ENCODE measurements around the gene MACF1.
"Not testable (repeated sequence)": the region's sequence is repeated elsewhere in the genome, so short reads cannot be mapped to it uniquely, and the experiment has no call there.

The MACF1 gene

DNA sequence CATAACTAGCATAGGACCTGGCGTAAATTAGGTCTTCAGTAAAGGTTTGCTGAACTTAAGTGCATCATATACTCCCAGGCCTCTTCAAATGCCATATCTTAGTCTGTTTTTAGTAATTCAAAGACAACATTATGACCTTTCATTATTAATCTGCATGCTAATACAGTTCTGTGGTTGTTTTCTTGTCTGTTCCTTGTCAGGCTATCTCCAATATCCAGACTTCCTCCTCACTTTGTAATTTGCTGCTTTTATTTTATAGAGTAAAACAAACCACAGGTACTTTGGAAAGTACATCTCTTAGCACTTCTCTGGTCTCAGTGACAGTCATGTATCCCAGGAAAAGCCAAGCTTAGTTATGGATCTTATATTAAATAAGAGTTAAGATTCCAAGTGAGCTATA lies 221.9 kb downstream of the MACF1 start:
- DNase-seq = no peak

DNA sequence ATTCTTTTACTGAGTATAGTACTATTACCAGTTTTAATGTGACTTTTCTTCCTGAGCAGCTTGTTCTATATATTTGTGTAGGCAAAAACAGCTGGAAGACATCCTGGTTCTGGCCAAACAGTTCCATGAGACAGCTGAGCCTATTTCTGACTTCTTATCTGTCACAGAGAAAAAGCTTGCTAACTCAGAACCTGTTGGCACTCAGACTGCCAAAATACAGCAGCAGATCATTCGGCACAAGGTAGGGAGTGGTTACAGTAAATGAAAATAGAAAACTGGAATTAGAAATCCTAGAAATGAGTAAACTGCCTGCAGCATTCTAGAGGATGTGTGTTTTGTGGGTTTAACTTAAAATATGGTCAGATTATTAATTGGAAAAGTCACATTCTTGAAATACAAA lies 222.9 kb downstream of the MACF1 start:
- DNase-seq = no peak

DNA sequence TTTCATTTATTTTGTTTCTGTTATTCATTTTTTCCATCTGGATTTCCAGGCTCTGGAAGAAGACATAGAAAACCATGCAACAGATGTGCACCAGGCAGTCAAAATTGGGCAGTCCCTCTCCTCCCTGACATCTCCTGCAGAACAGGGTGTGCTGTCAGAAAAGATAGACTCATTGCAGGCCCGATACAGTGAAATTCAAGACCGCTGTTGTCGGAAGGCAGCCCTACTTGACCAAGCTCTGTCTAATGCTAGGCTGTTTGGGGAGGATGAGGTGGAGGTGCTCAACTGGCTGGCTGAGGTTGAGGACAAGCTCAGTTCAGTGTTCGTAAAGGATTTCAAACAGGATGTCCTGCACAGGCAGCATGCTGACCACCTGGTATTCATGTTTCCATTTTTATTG lies 223.4 kb downstream of the MACF1 start:
- DNase-seq = no peak

DNA sequence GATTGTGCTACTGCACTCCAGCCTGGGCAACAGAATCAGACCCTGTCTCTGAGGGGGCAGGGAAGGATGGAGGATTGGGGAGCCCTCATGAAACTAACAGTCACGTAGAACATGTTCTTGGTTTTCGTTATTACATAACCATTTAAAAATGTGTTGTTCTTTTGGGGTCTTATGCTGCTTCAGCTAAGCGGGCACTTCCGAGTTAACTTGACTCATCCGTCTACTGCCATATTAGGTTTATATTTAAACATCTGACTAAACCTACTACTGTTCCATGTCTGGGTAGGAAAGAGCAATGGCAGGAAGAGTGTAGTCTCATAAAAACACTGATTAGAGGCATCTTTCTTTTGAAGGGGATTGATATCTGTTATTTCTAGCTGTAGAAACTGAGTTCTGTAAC lies 227.4 kb downstream of the MACF1 start:
- no peak for DNase-seq

DNA sequence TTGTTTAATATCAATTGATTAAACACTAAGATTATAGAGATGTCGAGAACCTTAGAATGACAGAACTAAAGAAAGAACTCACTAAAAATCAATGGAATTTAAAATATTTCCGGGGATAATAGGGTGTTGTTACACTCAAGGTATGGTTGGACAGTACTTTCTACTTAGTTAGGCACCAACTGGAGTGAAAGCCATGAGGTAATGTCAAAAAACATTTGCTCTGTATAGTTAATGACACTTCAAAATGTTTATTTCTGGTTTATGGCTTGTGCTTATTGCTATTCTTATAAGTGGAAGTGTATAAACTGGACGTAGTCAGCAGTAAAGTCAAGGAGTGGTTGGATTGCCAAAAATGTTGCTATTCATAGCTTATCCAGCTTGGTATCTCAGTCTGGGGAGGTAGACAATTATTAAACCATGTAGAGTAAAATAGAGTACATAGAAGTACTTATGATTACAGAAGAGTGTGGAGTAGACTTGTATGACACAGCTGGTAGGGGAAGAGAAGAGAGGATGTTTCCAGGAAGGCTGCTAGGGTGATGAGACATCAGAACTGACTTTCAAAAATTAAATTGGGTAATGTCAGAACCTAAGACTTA lies 230.4 kb downstream of the MACF1 start:
- no peak for DNase-seq

DNA sequence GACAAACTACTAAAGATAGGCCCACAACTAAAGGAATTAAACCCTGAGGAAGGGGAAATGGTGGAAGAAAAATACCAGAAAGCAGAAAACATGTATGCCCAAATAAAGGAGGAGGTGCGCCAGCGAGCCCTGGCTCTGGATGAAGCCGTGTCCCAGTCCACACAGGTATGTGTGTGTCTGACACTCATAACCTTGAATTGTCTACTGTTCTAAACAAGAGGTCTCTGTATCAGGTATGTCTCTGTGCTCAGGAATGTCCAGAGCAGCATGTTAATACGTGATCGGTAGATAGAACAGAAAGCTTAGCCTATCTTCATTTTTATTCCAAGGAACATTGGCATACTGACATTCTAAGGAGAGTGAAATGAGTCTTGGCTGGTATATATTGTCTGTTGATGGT lies 231.1 kb downstream of the MACF1 start:
- DNase-seq = no peak

DNA sequence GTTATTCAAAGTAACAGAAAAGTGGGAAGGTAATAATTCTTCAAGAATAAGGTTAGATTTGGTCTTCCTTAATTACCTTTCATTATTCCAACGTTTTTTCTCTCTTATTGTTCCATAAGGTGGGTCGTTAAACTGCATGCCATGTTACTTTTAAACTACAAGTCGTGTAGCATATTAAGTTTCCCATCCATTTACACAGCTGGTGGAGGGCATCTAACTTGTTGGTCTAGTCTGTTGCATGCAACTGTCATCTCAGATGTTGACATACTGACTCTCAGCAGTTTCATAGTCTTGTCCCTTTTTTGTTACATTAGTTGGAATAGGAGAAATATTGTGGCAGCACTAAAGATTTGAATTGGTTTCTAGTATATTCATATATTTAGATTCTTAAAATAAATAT lies 232.3 kb downstream of the MACF1 start:
- DNase-seq = no peak

DNA sequence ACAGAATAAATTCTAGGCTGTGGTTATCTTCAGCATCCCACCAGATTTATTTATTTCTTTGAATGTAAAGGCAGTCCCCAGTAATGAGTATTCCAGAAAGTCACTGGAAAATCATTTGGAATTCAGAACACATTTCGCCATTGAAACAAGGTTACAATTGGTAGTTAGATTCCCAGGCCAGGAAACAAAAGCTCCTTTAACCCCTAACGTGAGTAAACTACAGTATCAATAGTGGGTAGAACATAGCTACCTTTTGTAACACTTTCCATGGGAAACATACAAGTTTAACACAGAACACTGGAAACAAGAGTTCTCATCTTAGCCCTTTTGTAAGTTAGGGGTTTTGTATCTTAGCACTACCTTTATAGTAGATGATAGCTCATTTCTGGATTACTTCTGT lies 233.5 kb downstream of the MACF1 start:
- DNase-seq = no peak

DNA sequence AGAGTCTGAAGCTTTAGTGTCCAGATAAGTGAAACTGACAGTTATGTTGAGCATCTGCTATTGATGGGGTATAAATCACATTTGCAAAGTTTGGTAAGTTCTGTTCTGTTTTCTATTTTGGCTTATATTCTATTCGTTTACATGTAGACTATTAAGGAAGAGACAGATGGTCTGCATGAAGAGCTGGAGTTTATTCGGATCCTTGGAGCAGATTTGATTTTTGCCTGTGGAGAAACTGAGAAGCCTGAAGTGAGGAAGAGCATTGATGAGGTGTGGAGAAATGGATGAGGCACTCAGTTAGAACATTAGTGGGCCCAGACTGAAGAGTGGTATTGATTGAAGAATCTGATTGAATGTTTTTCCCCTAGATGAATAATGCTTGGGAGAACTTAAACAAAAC lies 236.4 kb downstream of the MACF1 start:
- DNase-seq = no peak

DNA sequence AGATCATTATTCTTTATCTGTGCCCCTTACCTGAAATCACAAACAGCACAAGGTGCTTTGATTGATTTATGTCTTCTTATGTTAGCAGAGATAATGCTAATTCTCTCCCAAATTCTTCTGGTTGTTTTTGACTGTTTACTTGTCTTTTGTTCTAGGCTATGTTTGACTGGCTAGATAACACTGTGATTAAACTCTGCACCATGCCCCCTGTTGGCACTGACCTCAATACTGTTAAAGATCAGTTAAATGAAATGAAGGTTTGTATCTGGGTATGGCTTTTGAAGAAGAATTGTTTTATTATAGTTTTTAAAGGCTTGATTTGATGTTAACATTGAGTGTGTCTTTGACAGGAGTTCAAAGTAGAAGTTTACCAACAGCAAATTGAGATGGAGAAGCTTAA lies 237.3 kb downstream of the MACF1 start:
- no peak for DNase-seq

DNA sequence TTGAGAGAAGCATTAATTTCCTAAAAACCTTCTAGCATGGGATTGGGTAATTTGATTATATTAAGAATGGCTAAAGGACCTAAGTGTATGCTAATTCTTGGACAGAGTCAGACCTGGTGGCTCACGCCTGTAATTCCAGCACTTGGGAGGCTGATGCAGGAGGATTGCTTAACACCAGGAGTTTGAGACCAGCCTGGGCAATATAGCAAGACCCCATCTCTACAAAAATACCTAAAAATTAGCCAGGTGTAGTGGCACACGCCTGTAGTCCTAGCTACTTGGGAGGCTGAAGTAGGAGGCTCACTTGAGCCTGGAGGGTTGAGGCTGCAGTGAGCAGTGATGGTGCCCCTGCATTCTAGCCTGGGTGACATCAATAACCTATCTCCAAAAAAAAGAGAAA lies 241.1 kb downstream of the MACF1 start:
- no peak for DNase-seq

DNA sequence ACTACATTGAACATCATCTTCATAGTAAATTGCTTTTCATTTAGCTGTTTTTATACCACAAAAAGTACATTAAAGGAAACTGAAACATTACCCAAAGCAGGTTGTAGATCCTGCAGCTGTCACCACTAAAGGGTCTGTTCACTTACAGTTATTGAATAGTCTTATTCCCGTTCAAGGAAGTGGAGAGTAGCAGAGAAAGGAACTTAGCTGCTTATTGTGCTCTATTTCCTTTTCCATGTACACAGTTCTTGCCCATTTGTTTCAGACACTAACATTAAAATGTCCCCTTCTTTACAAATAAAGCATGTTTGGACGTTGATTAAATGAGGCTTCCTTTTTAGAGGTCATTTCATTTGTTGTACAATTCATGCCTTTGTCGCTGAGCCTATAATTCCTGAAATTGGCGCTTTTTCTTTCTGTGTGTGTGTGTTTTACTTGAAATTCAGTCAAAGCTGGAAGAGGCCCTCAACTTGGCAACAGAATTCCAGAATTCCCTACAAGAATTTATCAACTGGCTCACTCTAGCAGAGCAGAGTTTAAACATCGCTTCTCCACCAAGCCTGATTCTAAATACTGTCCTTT lies 242.6 kb downstream of the MACF1 start:
- no peak for DNase-seq

DNA sequence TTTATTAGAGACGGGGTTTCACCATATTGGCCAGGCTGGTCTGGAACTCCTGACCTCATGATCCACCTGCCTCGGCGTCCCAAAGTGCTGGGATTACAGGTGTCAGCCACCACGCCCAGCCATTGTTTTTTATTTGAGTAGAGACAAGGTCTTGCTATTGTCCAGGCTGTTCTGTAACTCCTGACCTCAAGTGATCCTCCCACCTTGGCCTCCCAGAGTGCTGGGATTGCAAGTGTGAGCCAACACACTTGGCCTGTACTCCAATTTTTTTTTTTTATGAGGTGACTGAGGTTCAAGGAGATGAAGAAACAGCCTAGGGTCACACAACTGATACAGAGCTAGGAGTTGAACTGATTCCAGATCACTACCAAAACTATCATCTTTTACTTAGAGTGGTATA lies 245.5 kb downstream of the MACF1 start:
- DNase-seq = not testable (repeated sequence)

DNA sequence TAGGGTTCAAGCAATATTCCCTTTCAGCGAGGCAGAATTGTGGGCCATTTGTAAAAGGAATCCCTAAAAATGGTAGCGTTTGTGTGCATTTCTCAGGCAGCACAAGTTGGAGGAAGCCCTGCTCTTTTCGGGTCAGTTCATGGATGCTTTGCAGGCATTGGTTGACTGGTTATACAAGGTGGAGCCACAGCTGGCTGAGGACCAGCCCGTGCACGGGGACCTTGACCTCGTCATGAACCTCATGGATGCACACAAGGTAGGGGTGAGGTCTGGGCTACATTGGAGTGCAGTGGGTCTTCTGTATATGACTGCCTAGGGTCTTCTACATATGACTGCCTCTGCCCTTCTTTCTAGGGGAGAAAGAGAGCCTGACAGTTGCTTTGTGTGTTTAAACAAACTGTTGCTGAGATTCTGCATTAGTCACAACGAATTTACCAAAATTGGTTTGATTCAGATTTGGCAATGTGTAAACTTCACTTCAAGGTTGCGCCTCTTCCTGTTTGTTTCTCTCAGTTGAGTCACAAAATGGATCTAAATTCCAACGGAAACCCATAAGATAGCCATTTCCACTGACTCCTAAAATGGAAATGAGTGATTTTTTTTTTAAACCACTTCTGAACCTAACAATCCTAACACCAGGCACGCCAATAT lies 246.6 kb downstream of the MACF1 start:
- DNase-seq = no peak

DNA sequence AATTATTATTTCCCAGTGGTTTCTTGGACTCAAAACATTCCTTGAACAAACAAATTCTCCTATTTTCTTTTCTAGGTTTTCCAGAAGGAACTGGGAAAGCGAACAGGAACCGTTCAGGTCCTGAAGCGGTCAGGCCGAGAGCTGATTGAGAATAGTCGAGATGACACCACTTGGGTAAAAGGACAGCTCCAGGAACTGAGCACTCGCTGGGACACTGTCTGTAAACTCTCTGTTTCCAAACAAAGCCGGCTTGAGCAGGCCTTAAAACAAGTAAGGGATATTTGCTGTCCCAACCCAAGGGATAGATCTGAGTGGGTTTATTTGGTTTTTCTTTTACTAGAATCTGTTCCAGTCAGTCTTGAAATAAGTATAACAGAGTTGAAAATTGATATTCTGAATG lies 247.6 kb downstream of the MACF1 start:
- DNase-seq = no peak

DNA sequence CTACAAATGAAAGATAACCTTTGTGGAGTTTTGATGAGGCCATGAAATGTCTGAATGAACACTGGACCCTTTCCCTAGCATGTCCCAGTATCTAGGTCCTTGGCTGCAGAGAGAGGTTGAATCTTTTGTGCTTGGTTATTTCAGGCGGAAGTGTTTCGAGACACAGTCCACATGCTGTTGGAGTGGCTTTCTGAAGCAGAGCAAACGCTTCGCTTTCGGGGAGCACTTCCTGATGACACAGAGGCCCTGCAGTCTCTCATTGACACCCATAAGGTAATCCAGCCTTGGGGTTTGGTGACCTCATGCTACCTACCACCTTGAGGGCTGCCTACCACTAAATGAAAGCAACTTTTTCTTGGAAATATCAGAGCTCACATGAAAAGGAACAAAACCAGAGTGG lies 248.0 kb downstream of the MACF1 start:
- no peak for DNase-seq

DNA sequence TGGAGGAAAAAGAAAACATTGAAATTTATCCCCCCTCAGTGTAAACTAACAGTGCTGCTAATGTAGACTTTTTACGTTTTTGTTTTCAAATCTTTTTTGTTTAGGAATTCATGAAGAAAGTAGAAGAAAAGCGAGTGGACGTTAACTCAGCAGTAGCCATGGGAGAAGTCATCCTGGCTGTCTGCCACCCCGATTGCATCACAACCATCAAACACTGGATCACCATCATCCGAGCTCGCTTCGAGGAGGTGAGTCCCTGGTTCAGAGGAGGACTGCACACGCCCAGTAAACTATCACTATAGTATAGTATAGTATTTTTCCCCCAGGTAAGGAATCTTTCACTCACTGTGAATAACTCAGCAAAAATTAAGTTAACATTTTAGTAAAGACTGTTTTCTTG lies 249.1 kb downstream of the MACF1 start:
- DNase-seq = no peak

DNA sequence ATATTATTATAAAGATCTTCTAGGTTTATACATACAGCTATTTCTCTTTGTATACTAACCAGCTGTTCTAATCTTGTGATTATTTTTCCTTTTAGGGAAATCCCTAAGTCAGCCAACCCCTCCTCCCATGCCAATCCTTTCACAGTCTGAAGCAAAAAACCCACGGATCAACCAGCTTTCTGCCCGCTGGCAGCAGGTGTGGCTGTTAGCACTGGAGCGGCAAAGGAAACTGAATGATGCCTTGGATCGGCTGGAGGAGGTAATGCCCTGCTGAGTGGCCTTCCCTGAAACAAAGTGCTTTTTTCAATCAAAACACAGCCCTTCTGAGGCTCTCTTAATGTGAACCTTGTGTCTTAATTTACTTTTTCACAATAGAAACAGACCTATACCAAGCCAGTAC lies 254.5 kb downstream of the MACF1 start:
- DNase-seq = no peak

DNA sequence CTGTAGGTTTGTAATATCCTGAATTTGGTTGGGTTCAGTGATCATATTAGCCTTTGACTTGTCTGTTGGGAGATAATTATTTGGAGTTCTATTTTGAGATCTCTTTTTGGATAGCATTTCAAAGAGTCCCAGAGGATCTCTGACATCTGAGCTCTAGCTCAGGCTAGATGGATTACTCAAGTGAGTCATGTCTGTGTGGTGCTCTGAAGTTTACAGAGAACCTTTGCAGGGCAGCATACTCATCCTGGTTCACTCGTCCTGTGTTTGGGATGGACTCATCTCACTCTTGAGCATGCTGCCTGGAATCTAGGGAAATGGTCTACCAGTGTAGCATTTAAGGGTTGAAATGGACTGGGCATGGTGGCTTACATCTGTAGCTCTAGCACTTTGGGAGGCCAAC lies 257.6 kb downstream of the MACF1 start:
- no peak for DNase-seq

DNA sequence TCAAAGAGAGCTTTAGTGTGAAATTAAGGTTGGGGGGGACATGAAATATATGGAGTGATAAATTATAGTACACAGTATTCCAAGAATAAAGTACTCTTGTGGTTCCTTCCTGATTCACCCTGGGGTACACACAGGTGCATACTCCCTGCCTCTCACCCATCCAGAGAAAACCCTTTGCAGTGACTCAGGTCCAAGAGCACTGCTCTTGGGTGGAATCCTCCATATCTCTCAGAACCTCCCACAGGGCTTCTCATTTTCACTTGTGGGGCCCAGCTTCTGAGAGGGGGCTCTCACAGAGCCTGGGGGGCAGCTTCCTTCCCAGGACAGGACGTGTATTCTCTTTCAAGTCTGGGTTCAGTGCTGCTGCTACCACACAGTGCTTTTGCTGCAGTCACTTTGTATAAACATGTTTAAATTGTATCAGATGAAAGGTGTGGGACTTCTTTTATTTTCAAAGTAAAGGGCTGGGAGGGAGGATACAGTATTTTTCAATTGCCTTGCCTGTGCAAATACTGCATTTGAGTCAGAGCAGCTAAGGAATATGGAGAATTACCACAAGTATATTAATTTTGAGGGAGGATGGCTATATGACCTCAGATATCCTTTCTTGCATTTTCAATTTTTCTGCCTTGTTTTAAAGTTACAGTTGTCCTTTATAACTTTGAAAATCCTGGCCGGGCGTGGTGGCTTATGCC lies 262.1 kb downstream of the MACF1 start:
- no peak for DNase-seq

DNA sequence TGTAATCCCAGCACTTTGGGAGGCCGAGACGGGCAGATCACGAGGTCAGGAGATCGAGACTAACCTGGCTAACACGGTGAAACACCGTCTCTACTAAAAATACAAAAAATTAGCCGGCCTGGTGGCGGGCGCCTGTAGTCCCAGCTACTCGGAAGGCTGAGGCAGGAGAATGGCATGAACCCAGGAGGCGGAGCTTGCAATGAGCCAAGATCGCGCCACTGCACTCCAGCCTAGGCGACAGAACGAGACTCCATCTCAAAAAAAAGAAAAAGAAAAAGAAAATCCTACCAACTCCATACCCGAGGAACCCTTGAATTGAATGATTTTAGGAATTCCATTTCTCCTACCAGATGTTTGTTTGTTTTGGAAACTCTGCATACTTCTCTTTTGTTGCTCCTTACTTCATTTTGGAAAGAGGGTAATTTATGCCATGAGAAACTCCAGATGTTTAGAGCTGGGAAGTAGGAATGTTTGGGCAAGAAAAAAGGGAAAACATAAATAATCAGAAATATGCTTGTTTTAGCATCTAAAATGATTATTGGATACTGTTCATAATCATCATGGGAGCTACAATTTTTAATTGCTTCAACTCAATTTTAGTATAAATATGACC lies 262.7 kb downstream of the MACF1 start:
- not testable (repeated sequence) for DNase-seq

DNA sequence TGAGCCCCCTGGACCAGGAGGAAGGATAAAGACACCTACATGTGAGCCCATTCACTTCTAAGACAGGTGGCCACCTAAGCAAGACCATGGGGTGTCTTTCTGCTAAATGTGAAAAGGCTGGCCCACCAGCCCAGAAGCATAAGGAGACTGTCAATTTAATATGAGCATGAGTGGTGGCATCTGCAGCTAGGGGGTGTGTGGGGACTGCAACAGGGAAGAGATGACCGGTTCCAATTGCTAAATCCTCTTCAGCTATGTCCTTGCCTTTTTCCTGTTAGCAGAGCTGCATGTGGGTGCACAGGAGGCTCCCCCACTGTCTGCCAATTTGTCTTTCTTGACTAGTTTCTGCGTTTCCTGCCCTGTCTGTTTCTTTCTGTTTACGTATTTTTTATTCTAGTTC lies 264.7 kb downstream of the MACF1 start:
- DNase-seq = no peak

DNA sequence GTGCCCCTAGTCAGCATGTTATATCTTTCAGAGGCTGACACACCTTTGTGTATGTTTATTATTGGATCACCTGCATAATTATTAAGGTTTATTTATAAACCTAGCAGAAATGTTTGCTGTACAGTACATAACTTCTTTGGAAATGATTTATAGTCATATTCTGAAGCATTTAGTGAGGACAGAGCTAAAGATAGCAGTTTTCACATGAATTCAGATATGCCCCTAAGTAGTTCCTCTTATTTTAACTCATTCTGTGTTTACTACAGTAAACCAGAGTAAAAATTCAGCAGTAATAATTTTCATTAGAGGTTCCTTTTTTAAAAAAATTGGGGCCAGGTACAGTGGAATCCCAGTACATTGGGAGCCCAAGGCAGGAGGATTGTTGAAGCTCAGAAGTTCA lies 265.5 kb downstream of the MACF1 start:
- no peak for DNase-seq

DNA sequence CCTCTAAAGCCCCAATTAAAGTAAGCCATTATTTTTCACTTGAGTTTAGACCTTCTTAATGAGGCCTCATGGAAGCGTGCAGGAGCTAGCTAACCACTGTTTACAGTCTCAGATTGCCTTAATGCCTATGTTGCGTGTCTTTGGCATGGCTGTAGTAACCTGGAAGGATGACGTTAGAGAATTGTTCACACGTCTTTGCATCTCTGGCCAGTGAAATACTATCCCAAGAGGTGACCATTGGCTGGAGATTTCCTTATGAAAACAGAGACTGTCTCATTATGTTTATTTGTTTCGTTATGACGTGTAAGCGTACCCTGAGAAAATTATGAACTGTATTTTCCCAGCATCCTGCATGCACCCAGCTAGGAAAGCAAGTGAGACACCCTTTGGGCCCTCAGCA lies 268.3 kb downstream of the MACF1 start:
- DNase-seq = no peak
